ENCODE results near the gene LILRB4.
"Not testable (repeated sequence)": the region's sequence is repeated elsewhere in the genome, so short reads cannot be mapped to it uniquely, and the experiment has no call there.

LILRB4 gene

GRCh38 chr19:54709212-54709948 lies 46.6 kb downstream of the LILRB4 start:
- H3F3A ChIP-seq (ENCODE audit: insufficient read depth): no peaks in the 10 kb centered on the region
- TF ChIP-seq CTCF (IDR thresholded peaks at IDR 0.05; ENCODE audit: insufficient read depth, low read length, poor library complexity, severe bottlenecking) (no peak), EZH2phosphoT487 (conservative IDR thresholded peaks at IDR 0.05; ENCODE audit: low read length) (no peak)
- H3K9ac ChIP-seq (ENCODE audit: low read length): no peak overlapping the region
- H3K9me2 ChIP-seq (replicated peaks; ENCODE audit: insufficient read depth, low read length): no peaks in the 10 kb centered on the region
- H2AFZ ChIP-seq (ENCODE audit: low read depth, low read length, severe bottlenecking): no peak overlapping the region
- H3K27ac ChIP-seq (ENCODE audit: low read depth, low read length): no peak overlapping the region
- no peaks in the 10 kb centered on the region for H3K27me3 ChIP-seq (ENCODE audit: low read length)
- no peak overlapping the region for H3K4me3 ChIP-seq (ENCODE audit: insufficient read depth, low read length, poor library complexity, severe bottlenecking)
- H3K36me3 ChIP-seq (ENCODE audit: low read length): no peaks in the 10 kb centered on the region
- no peaks in the 10 kb centered on the region; the same call in 1 of the 2 replicates for H3K9me3 ChIP-seq (ENCODE audit: insufficient read depth, low read length)
- H3K79me2 ChIP-seq (ENCODE audit: insufficient read depth, low read length): no peaks in the 10 kb centered on the region
- no peak overlapping the region for H3K4me2 ChIP-seq (ENCODE audit: low read depth, low read length, poor library complexity, severe bottlenecking)
- H4K20me1 ChIP-seq (ENCODE audit: low read depth, low read length): no peaks in the 10 kb centered on the region

- not testable (repeated sequence) for H3K9me2 ChIP-seq (replicated peaks; ENCODE audit: insufficient read depth, low read length); H2AFZ ChIP-seq (ENCODE audit: low read depth, low read length, severe bottlenecking); H3F3A ChIP-seq (ENCODE audit: insufficient read depth); H3K36me3 ChIP-seq (ENCODE audit: low read length); H3K4me3 ChIP-seq (ENCODE audit: insufficient read depth, low read length, poor library complexity, severe bottlenecking); H3K9ac ChIP-seq (ENCODE audit: low read length); H3K4me2 ChIP-seq (ENCODE audit: low read depth, low read length, poor library complexity, severe bottlenecking); H4K20me1 ChIP-seq (ENCODE audit: low read depth, low read length); H3K27ac ChIP-seq (ENCODE audit: low read depth, low read length); H3K79me2 ChIP-seq (ENCODE audit: insufficient read depth, low read length); H3K9me3 ChIP-seq (ENCODE audit: insufficient read depth, low read length); H3K27me3 ChIP-seq (ENCODE audit: low read length)
Observed at GRCh38 chr19:54709956-54710355, 47.2 kb downstream of the LILRB4 start.
